Stimulated activated CD8-positive, alpha-beta memory T cell treated with anti-CD3 and anti-CD28 coated beads, Interleukin-7, amount 100 ng/mL, for 1 hour (primary cell): ENCODE results near the gene TENM4.

Experiments
- DNase-seq, 2 donors: peaks; one replicate each; pipeline ENCODE4 v3.0.0-alpha.2; 2020; ENCODE audit warnings: low read depth in 2 of 2

Gene TENM4

GRCh38 chr11:78935398-78936068, 505.3 kb downstream of the TENM4 start:
- no peak for DNase-seq

GRCh38 chr11:78933350-78933749, 507.5 kb downstream of the TENM4 start:
- DNase-seq: no peak

DNA sequence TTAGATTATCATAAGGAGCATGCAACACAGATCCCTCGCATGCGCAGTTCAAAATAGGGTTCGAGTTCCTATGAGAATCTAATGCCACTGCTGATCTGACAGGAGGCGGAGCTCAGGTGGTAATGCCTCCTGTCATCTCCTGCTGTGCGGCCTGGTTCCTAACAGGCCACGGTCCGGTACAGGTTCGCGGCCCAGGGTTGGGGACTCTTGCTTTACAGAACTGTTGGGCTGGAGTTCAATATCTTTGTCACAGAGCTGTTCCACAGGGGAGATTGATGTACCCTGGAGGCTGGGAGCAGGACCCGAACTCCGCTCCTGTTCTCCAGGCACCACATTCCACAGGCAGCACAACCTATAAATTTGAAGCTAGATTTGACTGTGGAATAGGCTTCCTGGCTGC, 508.1 kb downstream of the TENM4 start:
- DNase-seq: no peak

DNA sequence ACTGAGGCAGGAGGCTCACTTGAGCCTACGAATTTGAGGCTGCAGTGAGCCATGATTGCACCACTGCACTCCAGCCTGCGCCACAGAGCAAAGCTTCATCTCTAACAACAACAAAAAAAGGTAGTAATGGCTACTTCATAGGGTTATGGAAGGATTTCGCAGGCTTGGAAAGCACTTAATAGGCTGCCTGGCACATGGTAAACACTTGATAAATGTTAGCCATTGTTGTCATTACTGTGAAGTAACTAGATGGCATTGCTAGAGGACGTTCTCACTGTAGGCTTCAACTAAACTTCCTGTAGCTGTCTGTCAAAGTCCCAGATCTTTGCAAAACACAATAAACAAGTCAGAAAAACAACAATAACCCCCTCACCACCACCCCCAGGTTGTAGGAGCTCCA, 508.9 kb downstream of the TENM4 start:
- DNase-seq: no peak

GRCh38 chr11:78930810-78931523, 509.9 kb downstream of the TENM4 start:
- DNase-seq: no peak

DNA sequence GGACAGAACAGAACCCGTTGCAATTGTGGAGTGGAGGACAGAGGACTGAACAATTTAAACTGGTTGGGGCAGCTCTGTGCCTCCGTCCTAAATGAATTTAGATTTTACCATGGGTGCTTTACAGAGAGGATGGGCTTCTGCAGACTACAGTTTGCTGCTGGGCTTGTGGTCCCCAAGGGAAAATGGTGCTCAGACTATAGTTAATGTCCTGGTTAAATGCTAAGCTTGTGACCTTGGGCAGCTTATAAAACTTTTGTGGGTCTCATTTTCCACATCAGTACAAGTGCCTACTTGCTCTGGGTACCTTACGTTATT, 511.0 kb downstream of the TENM4 start:
- DNase-seq: no peak

DNA sequence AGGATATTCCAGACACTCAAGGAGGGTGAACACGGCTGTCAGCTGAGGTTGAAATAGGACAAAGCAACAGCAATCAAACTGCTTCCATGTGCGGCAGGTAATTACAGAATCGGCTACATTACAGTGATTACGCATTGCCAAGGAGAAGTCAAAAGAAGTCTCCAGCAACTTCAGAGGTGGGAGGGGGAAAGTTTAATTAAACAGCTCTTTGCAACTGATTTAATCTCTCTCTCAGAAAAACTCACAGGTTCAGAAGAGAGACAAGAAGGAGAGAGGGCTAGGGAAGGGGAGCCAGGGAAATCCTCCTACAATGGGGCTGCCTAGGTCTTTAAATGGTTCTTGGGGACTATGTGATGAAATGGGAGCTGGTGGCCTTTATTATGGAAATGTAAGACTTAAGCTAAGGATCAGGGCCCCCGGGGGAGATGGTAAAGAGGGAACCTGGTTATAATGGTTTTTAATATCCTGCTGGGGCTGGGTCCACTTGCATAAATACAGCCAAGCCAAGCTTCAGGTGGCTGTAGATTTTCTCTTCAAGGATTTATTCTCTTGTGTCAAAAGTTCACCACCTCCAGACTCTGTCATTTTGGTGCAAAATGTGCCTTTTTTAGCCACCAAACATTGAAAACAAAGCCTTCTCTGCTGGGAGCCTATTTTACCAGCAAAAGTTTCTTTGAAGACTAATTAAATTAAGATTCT, 511.5 kb downstream of the TENM4 start:
- no peak for DNase-seq

- no peak for DNase-seq
Observed at GRCh38 chr11:78927511-78927910, 513.3 kb downstream of the TENM4 start.

DNA sequence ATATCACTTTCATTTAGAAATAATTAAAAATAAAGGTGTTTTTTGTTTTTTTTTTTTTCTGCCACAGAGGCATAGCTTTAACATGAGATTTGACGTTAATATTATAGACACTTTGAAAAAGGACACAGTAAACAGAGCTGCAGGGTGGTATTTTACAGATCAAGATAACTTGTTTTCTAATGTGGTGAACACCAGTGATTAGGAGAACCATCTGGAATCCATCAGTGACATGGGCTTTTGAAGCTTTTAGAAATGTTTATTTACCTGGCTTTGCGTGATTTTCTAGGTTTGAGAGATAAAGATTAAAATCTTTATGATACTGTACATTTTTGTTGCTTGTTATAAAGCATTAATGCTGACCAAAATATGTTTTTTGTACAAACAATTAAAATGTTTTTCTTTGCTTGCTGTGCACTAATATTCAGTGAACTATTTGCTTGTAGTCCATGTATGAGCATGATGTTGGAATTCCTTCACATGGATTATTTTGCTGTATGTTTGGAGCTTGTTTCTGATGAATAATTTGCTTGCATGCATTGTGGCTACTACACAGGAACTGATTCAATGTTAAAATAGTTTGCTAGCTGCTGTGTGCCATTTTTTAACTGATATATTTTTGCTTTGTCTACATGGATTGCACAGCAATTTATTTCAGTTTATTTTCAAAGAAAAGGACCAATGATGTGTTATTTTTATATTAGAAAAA, 514.0 kb downstream of the TENM4 start:
- no peak for DNase-seq

DNA sequence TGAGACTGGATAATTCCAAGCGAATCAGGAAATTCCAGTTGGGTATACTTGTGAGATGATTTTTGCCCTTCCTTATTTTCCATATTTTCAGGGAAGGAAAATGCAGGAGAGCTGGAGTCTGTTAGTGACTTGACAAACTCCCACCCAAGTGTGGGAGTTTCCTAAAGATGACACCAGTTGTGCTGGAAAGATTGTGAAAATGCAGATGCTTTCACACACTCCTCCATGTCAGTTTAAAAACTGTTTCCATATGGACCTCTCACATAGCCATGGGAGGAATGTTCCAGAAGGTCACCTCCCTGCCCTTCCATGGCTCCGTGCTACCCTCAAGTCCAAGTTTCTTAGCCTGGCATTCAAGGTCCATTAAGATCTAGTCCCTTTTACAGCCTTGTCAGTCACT, 515.4 kb downstream of the TENM4 start:
- no peak for DNase-seq

GRCh38 chr11:78922859-78923625, 517.8 kb downstream of the TENM4 start:
- no peak for DNase-seq

DNA sequence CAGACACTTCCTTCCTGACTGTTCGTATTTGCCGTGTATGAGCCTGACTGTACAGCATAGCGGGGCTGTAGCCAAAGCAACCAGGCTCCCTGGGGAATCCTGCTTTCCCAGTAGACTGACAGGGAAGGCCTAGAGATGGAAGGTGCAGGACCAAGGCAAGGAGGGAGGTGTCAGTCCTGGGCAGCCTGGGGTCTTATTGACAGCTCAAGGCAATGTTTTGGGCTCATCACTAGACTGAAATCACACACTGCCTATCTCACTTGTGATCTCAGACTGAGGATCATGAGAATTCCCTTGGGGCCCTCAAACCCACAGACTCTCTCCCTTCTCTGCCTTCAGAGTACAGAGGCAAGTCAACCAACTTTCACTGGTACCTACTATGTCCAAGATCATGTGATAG, 519.3 kb downstream of the TENM4 start:
- no peak for DNase-seq

- DNase-seq: no peak
Observed at GRCh38 chr11:78920329-78920728, 520.5 kb downstream of the TENM4 start.

- no peak for DNase-seq
Observed at GRCh38 chr11:78916759-78917158, 524.1 kb downstream of the TENM4 start.

- no peak for DNase-seq
Observed at GRCh38 chr11:78914503-78914902, 526.3 kb downstream of the TENM4 start.

DNA sequence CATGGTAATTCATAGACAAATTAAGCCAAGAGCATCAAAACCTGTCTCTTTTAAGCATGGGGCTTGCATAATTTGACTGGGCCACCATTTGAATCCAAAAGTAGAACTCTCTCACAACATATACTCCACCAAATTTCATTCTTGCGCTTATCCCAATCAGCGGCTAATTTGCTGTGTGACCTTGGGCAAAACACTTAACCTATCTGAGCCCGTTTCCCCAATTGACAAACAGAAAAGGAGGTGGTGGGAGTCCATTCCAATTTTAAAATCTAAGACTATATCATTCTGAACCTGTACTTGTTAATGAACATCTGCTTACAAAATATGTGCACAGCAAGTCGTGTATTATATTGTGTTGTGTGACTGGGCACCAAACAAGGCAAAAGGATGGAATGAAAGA, 528.1 kb downstream of the TENM4 start:
- DNase-seq: no peak

DNA sequence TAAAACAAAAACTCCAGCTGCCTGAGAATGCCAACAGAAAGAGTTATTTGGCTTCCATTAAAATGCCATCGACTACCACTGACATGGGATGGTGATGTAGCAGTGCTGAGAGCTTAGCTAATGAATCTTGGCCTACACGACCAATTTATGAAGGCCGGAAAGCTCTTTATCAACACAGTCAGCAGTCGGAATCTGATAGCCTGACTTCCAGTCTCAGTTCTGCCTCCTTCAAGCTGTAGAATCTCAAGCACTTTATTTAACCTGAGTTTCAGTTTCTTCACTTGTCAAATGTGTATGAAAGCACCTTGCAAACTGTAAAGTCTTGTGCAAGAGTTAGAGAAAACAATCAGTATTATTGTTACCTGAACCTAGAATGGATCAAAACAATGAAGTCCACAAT, 530.5 kb downstream of the TENM4 start:
- no peak for DNase-seq

GRCh38 chr11:78909386-78909785, 531.4 kb downstream of the TENM4 start:
- DNase-seq: no peak

DNA sequence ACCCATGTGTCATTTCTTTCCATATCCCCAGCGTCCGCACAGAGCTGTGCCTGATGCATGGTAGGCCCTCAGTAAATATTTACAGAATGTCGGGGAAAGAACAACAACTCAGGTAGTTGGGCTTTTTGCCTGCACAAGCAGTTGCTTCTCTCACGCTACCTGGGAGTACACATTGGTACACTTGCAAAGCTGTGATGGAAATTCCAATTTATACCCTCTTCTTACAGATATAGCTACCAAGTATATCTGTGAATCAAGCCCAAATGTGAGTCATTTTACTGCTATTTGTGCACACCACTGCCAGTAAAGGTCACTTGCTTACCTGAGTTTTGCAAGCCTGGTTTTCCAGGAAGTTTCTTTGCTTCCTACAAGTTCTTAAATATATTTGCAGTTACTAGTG, 533.2 kb downstream of the TENM4 start:
- DNase-seq: no peak

GRCh38 chr11:78906566-78906965, 534.3 kb downstream of the TENM4 start:
- DNase-seq: no peak

GRCh38 chr11:78905756-78906155, 535.1 kb downstream of the TENM4 start:
- no peak for DNase-seq
